Ecto neural progenitor cell (in vitro differentiated cells): Measurements from ENCODE around the gene C1QTNF12.

Source experiments
- DNase-seq: peaks from one replicate; pipeline ENCODE4 v3.0.0-alpha.2; 2018; ENCODE audit warnings: low spot score

The C1QTNF12 gene

GRCh38 chr1:1228596-1229321, 17.8 kb downstream of the C1QTNF12 start:
- no peak for DNase-seq

GRCh38 chr1:1228187-1228586, 18.3 kb downstream of the C1QTNF12 start:
- no peak for DNase-seq

GRCh38 chr1:1227386-1227785, 19.1 kb downstream of the C1QTNF12 start:
- DNase-seq: no peak

DNA sequence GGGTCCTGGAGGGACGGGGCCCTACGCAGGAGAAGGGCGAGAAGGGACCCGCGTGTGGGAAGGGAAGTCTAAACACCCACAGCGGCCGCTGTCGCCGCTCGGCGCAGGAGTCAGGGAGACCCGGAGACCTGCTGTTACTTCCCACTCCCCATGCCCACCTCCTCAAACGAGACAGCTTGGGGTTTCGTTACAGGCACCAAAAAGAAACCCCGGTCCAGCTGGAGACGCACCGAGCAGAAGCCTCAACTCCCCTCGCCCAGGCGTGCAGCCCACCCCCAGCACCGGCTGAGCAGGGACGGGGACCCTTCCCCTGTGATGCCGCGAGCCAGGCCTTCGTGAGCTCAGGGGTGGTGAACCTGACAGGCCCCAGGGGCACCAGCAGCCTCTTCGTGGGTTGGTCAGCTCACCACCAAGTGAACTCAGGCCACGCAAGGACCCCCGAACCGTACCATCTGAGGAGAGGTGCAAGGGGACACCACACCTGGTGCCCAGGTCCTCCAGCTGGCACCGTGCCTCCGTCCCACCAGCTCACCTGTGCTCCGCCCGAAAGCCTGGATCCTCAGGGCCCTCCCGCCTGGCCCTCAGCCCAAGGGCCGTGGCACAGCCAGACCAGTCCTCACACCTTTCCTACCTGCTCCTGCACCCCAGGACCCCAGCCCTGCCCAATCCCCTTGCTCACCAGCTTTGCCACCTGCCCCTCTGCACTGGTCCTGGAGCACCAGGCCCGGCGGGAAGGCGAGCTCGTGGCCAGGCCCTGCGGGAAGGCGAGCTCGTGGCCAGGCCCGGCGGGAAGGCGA, 19.8 kb downstream of the C1QTNF12 start:
- no peak for DNase-seq

DNA sequence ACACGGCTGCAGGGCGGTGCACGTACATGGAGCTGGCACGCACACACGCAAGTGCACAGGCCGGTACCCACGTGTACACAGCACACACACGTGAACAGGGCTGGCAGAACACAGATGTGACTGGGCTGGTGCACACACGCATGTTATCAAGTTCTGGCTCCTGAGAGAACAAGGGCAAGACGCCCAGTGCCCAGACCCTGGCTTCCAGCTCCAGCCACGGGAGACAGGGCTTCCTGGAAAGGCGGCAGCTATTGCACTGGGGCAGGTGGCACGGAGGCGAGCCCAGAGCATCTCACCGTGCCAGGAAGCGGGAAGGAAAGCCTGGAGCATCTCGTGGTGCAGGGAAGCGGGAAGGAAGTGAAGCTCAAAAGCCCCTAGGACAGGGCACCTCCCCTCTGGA, 20.6 kb downstream of the C1QTNF12 start:
- DNase-seq: no peak

GRCh38 chr1:1225238-1225845, 21.2 kb downstream of the C1QTNF12 start:
- DNase-seq: no peak

- DNase-seq: no peak
Observed at GRCh38 chr1:1223891-1224290, 22.6 kb downstream of the C1QTNF12 start.

DNA sequence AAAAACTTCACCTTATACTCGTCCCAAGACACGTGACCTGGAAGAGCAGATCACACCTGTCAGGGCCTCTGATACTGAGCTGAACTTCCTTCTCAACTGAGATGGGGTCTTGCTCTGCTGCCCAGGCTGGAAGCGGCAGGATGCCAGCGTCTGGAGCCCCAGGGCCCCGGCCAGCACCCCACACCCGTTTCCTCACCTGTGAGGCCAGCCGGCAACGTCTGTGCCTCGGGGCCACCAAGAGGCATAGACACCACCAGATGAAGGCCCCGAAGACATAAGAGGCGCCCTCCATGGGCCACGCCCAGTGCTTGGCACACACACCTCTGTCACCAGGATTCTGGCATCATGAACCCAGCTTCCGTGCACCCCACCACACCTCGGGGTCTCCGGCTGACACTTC, 23.2 kb downstream of the C1QTNF12 start:
- DNase-seq: no peak

GRCh38 chr1:1222575-1223225, 23.8 kb downstream of the C1QTNF12 start:
- DNase-seq: no peak

DNA sequence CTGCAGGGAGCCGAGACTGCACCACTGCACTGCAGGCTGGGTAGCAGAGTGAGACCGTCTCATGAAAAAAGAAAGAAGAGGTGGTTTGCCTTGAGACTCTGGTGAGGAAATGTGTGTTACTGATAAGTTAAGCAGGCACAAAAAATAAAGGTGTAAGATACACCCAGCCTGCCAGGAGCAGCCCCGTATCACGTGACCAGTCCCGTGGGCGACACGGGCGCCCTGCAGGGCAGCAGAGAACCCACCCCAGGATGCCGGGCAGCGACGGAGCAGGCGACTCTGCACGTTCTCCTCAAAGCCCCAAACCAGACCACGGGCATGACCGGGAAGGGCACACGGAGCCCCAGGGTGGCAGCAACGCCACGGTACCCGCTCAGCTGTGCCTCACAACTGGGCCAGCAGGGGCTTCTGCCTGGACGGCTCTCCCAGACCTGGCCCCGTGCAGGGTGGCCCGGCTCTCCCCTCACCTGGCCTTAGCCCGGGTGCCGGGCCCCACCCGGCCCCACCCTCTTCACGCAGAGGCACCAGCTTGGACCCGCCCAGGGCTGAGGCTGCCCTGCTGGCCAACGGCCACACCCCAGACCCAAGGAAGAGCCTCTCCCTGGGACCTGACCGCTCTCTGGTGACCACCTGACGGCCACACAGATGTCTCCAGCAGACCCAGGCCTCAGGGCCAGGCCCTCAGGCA, 24.5 kb downstream of the C1QTNF12 start:
- DNase-seq: no peak

DNA sequence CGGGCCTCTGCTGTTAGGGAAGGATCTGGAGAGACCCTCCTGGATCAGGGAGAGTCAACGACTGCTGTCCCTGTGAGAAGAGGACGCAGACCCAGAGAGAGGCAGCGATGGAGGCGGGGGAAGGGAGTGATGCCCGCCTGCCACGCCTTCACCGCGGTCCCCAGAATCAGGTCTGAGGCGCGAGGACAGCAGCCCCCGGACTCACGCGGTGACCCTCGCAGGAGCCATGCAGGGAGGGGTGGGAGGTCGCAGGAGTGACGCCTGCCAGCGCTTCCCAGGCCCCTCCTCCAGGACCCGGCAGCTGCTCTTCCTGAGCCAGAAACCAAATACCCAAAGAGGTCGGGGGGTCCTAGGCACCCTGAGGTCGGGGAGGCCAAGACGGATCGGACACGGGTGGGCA, 26.3 kb downstream of the C1QTNF12 start:
- no peak for DNase-seq

DNA sequence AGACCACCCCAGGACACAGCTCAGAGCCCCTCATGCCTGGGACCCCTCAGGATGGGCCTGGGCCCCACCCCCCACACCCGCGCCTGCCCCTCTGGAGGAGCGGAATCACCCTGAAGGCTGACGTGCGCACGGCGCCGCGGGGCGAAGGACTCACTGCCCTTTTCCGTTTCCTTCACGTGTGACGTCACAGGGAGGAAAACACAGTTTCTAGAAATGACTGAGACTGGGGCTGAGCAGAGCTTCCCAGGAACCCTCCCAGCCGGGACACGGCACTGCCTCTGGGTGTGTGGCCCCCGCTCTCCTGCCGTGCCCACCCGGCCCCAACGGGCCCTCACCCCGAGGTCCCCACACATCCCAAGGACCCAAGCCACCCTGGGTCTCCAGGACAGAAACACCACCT, 27.2 kb downstream of the C1QTNF12 start:
- no peak for DNase-seq

DNA sequence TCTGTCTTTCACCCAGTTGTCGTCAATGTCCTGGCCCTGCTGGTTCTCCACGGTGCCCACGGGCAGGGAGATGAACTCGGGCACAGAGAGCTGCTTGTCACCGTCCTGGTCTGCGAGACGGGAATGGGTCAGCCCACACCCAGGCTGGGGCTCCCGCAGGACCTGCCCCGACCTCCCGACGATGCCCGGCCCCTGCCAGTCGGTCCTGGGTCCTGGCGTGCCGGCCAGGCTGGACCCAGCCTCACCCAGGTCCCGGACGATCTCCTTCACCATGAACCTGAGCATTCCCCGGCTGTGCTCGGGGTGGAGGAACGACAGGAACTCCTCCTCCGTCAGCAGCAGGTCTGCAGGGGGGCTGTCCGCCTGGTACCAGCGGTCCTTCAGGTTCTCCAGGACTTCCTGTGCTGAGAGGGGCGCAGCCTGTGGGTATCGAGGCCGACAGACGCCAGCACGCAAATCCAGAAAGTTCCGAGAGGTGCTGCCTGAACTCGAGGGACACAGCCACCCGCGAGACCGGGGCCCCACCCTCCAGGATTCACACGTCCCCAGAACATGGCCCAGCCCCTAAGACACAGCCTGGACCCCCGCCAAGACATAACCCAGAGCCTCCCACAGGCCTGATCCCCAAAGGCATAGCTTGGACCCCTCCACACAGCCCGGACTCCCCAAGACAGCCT, 27.9 kb downstream of the C1QTNF12 start:
- no peak for DNase-seq

GRCh38 chr1:1217621-1218523, 28.6 kb downstream of the C1QTNF12 start:
- DNase-seq: no peak

- DNase-seq: no peak
Observed at GRCh38 chr1:1216770-1217620, 29.5 kb downstream of the C1QTNF12 start.

GRCh38 chr1:1215881-1216605, 30.5 kb downstream of the C1QTNF12 start:
- DNase-seq: no peak

DNA sequence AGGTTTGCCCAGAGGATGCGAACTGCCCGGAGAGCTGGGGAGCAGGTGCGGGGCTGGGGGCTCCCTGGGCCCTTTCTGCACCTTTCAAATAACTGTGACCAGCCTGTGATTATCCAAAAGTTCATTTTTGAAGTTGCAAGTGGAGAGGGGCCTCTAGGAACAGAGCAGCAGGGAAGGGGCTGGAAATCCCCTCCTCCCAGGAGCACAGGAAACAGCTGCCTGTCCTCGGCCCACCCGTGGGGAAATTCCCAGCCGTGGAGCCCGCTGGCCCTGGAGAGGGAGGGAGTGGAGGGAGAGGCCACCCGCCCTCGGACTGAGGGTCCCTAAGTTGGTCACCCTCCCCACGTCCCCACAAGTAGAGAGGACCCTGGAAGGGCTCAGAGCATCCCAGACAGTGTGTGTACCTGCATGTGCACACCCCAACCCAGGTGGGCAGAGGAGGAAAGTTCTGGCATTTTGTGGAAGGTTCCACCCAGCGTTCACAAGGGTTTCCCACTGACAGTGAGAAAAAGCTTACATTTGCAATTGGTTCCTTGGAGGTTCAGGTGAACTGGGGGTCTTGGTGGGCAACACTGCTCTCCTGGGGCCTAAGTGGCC, 31.3 kb downstream of the C1QTNF12 start:
- DNase-seq: no peak
